Body of pancreas (tissue), 4 donors: ENCODE data around the gene CTNS.

Experiments used
- CTCF ChIP-seq, 7 experiments: fragments of 450-650 bp in 4 of 7; fragments of 200-600 bp in 3 of 7; sonication (generic) in 3 of 7; IDR thresholded peaks; one replicate each; pipeline ENCODE4 v1.5.1; 2016 to 2019; ENCODE audit warnings: antibody characterized with exemption in 7 of 7
- POLR2A ChIP-seq, 3 donors: fragments of 450-650 bp; IDR thresholded peaks; one replicate each; pipeline ENCODE4 v1.6.1; 2016; ENCODE audit warnings: antibody characterized with exemption in 3 of 3, mild to moderate bottlenecking in 2 of 3

GRCh38 chr17:3672571-3672970, 36.0 kb downstream of the CTNS start:
- TF ChIP-seq CTCF (IDR thresholded peaks at IDR 0.05), result no peak
- no peak for TF ChIP-seq POLR2A (IDR thresholded peaks at IDR 0.05)
